ENCODE measurements around the gene VHLL.

Gene VHLL

DNA sequence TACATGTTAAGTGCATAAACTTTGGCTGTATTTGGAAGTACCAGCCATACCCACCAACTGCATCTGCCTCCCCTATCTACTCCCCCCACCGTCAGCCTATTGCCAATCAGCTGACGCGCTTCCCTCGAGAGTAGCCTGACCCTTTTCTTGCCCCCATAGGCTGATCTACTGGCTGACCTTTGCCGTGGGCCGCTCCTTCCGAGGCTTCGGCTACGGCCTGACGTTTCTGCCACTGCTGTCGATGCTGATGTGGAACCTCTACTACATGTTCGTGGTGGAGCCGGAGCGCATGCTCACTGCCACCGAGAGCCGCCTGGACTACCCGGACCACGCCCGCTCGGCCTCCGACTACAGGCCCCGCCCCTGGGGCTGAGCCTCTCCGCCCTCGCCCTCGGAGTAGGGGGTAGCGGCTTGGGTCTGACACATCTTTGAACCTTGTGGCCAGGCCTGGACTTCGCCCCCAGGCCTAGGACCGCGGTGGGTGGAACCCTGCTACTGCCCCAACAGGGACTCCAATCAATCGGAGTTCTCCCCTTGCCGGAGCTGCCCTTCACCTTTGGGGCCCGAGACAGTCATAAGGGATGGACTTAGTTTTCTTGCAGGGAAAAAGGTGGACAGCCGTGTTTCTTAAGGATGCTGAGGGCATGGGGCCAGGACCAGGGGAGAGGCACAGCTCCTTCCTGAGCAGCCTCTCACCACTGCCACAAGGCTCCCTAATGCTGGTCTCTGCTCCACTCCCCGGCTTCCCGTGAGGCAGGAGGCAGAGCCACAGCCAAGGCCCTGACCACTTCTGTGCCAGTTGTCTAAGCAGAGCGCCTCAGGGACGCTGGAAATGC is 7.7 kb downstream of the VHLL start:
- no peak for DNase-seq (ENCODE audit: low read depth in 2 of 2)

DNA sequence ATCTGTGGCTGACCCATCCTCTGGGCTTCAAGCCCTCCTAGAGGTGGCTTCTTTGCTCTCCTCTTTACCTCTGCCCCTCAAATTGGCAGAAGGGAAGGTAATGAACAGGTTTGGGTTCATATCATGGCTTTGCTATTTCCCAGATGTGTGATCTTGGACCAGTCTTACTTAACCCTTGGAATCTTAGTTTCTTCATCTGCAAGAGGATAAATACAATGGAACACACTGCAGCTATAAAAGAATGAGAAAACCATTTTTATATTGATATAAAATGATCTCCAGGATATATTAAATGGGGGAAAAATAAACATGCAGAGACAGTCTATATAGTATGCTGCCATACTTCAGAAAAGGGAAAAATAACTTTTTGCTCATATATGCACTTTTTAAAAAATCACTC is 9.2 kb downstream of the VHLL start:
- no peak for DNase-seq (ENCODE audit: low read depth in 2 of 2)

GRCh38 chr1:156286061-156286460 is 13.0 kb downstream of the VHLL start:
- DNase-seq (ENCODE audit: low read depth in 2 of 2): no peak

- no peak for DNase-seq (ENCODE audit: low read depth in 2 of 2)
These were observed 13.7 kb downstream of the VHLL start for GRCh38 chr1:156285437-156285836.

DNA sequence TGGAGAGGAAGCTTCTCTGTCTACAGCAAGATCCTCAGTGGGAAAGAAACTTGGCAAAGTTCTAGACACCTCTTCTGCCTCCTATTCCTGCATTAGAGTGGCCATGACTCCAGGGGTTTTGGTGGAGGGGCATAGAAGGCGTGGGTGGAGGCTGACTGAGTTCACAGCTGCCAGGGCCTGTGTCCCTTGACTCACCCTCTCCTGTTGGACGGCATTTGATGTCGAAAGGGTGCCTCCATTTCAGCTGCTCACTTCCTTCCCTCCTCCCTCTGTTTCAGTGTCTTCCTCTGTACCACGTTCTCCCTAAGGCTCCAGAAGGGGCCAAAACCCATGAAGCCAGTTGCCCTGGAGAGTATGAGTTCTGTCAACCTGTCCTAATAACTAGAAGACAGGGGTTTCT is 14.3 kb downstream of the VHLL start:
- DNase-seq (ENCODE audit: low read depth in 2 of 2): no peak

GRCh38 chr1:156284112-156284511 is 15.0 kb downstream of the VHLL start, which contains the start of gene TMEM79:
TSS of gene TMEM79 (plus strand) at chr1:156284325. CDS start at chr1:156285227, 902 bp downstream.
- DNase-seq (ENCODE audit: low read depth in 2 of 2): no peak

GRCh38 chr1:156283521-156283920 is 15.6 kb downstream of the VHLL start:
- DNase-seq (ENCODE audit: low read depth in 2 of 2): no peak

DNA sequence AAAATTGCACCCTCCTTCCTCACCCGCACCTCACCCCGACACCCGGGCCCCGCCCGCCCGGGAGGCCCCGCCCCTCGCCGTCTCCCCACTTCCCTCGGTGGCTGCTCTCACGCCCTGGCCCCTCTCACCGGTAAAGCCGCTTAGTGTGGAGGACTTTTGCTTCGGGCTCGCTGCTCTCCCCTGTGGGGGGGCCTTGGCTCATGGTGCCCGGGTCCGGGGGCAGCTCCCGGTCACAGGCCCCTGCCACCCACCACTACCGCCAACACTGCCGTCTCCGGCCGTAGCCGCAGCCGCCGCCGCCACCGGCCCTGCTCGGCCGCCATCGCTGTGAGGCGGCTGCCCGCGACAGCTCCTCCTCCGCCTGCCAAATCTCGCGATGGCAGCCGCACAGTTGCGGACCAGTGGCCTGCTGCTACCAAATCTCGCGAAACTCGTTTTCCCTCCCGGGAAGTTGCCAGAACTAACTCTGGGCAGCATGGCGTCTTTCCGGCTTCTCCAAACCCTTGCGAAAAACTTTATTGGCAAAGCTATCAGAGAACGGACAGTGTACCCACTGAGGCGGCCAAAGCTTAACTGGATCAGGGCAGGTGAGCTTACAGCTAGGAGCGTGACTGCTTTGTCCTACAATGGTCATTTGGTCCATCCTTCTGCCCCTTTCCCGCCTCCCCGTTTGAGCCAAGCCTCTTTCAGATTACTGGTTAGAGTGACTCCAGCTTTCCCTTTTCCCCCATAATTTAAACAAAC is 16.5 kb downstream of the VHLL start, which contains the start of gene SMG5:
SMG5 (minus strand) TSS at position 347 of the 744 bp plus-strand sequence; CDS start at position 202, 145 bp downstream.
- DNase-seq (ENCODE audit: low read depth in 2 of 2): peak; percentile 91 to 97

DNA sequence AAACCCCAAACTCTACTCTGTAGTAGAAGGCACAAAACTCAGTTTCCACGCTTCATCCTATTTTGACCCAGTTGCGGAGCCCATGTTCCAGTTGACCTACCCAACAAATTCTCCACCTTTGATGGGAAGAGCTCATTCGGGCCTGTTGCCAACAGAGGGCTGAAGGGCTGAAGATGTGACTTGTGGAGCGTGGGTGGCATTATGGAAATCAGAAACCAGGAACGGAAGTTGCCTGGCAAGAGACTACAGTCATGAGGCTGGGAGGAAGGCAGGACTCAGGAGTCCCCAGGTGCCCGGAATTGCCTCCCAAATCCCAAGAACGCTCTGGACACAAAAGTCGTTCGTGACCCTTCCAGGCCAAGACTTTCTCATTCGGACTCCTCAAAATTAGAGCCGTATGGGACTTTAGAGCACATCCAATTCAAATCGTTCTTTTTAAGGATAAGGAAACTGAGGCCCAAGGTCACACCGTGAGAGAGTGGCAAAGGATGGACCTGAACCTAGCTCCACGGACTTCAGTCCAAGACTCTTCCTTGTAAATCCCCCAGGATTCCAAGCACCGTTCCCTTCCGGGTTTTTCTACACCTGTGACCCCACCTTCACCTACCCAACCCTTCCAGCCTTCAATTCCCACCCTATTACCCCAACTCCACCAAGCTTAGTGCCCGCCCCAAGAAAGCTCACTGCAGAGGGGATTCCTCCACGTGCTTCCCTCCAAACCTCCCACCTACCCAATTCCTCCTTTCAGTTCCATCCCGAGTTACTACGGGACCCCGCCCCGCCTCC is 17.2 kb downstream of the VHLL start:
- DNase-seq (ENCODE audit: low read depth in 2 of 2): peak in 1 of 2 donors; percentile 19

GRCh38 chr1:156281281-156281680 is 17.8 kb downstream of the VHLL start:
- DNase-seq (ENCODE audit: low read depth in 2 of 2): peak; percentile 47 to 53

DNA sequence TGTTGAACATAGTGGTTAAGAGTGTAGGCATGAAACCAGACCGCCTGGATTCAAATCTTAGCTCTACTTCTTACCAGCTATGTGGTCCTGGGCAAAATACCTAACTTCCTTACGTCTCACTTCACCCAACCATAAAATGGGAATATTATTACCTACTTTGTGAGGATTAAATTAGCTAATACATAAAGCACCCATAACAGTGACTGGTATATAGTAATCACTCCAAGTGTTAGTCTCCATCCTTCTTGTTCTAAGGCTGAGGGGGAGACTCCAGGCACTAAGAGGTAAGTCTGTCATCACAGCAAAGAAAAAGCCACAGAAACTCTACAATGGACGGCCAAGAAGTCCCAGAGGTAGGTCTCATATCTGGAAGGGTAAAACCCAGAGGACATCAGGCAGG is 19.3 kb downstream of the VHLL start:
- no peak for DNase-seq (ENCODE audit: low read depth in 2 of 2)

- no peak for DNase-seq (ENCODE audit: low read depth in 2 of 2)
These were observed 22.1 kb downstream of the VHLL start for GRCh38 chr1:156276966-156277381.

GRCh38 chr1:156276532-156276931 is 22.6 kb downstream of the VHLL start:
- DNase-seq (ENCODE audit: low read depth in 2 of 2): no peak

GRCh38 chr1:156270314-156270713 is 28.8 kb downstream of the VHLL start:
- DNase-seq (ENCODE audit: low read depth in 2 of 2): no peak

GRCh38 chr1:156268336-156268735 is 30.8 kb downstream of the VHLL start:
- DNase-seq (ENCODE audit: low read depth in 2 of 2): no peak

- no peak for DNase-seq (ENCODE audit: low read depth in 2 of 2)
These were observed 33.1 kb downstream of the VHLL start for GRCh38 chr1:156266051-156266450.

DNA sequence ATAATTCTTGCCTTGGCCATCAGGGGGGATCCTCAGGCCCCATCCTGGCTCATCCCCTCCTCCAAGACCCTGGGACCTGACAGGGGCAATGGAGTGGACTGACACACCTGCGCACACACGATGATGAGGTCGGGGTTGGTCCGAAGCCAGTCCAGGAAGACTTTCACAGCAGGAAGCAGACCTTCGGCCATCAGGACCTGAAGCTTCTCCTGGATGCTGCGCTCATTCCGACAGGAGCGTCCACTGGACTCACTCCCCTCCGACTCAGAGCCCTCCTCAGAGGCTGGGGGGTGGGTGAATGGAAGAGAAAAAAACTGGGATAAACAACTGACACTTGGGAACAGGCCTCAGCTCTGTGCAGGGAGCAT is 35.8 kb downstream of the VHLL start:
- no peak for DNase-seq (ENCODE audit: low read depth in 2 of 2)

DNA sequence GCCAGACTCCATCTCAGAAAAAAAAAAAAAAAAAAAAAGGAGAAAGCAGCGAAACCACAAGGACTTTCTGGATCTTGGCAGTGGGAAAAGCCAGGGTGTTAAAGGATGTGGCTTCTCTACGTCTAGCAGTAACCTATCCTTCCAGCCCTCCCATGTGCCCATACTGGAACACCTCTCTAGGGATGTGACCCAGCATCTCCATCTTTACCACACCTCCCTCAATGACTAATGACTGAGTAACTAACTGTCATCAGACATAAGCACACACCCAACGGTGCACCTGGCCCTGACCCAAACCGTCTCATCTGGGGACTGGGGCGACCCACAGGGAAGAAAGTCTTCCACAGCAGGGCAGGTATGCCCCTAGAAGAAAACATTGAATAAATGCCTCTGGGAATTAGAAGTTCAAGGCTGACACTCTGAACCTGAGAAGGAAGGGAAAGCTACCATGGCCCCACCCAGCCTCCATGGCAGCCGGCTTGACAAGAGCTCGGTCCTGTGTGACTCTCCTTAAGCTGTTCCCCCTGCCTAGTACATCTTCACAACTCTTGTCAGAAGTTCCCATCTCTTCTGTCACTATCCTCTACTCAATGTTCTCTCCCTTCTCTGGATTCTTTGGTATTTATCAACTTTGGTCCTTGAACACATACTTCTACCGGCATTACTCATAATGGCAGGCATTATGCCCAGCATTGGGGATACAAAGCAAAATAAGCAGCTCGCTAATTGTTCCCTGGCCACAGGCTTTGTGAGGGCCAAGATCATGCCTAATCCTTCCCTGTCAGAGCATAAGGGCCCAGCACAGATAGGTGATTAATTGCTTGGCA is 36.4 kb downstream of the VHLL start:
- no peak for DNase-seq (ENCODE audit: low read depth in 2 of 2)

GRCh38 chr1:156260896-156261295 is 38.2 kb downstream of the VHLL start:
- DNase-seq (ENCODE audit: low read depth in 2 of 2): no peak

- no peak for DNase-seq (ENCODE audit: low read depth in 2 of 2)
These were observed 39.3 kb downstream of the VHLL start for GRCh38 chr1:156259805-156260204.

- DNase-seq (ENCODE audit: low read depth in 2 of 2): no peak
These were observed 40.2 kb downstream of the VHLL start for GRCh38 chr1:156258859-156259258.
